ENCODE measurements around the gene NFATC2.

The NFATC2 gene

DNA sequence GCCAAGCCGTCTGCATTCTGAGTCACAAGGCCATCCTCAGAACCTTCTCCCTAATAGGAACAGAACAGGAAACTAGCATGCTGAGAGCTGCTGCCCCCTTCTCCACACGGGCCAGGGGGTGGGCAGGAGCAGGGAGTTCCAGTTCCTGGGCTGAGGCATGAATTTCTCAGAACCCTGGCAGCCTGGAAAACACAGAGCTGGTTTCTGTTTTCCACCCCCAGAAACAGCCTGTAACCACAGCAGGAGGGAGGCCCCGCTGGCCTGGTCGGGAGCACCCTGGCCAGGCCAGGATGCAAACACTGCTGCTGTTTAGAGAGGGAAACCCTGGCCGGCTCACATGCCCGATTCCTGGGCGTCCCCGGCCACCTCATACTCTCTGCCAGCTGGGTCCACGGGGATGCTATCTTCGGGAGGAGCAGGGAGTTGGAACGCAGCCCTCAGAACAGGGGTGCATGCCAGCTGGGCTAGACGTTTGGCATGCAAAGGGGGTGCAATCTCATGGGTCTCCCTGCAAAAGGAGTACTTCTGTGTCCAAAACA, 130.1 kb downstream of the NFATC2 start:
- H3K9me3 ChIP-seq (ENCODE audit: insufficient read depth, low read depth, low read length): no peaks in the 10 kb centered on the region
- peaks cover 28% of the 10 kb centered on the region for H3K36me3 ChIP-seq (ENCODE audit: insufficient read depth, low read length)
- 0 out of 2 replicates have a peak, but pooled peaks cover 6% of the 10 kb centered on the region for H3K79me2 ChIP-seq (ENCODE audit: insufficient read depth, low read length)
- no peaks in the 10 kb centered on the region for H3K9me2 ChIP-seq (replicated peaks; ENCODE audit: low read depth, low read length)
- peak overlapping the region; percentile 20 for H3K9ac ChIP-seq (ENCODE audit: low read depth, low read length, poor library complexity, severe bottlenecking)
- no peak overlapping the region for H3K4me2 ChIP-seq (ENCODE audit: low read depth, low read length, poor library complexity, severe bottlenecking)
- no peaks in the 10 kb centered on the region for H3F3A ChIP-seq (ENCODE audit: low read depth)
- H4K20me1 ChIP-seq (ENCODE audit: insufficient read depth, low read length, poor library complexity, severe bottlenecking): peaks cover 3% of the 10 kb centered on the region
- TF ChIP-seq EZH2phosphoT487 (IDR thresholded peaks at IDR 0.05; ENCODE audit: borderline replicate concordance): no peak
- TF ChIP-seq, protein P1, sequence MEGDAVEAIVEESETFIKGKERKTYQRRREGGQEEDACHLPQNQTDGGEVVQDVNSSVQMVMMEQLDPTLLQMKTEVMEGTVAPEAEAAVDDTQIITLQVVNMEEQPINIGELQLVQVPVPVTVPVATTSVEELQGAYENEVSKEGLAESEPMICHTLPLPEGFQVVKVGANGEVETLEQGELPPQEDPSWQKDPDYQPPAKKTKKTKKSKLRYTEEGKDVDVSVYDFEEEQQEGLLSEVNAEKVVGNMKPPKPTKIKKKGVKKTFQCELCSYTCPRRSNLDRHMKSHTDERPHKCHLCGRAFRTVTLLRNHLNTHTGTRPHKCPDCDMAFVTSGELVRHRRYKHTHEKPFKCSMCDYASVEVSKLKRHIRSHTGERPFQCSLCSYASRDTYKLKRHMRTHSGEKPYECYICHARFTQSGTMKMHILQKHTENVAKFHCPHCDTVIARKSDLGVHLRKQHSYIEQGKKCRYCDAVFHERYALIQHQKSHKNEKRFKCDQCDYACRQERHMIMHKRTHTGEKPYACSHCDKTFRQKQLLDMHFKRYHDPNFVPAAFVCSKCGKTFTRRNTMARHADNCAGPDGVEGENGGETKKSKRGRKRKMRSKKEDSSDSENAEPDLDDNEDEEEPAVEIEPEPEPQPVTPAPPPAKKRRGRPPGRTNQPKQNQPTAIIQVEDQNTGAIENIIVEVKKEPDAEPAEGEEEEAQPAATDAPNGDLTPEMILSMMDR (conservative IDR thresholded peaks at IDR 0.05; ENCODE audit: low read length): no peak
- no peak overlapping the region for H2AFZ ChIP-seq (ENCODE audit: low read length)
- peaks cover 5% of the 10 kb centered on the region for H3K4me1 ChIP-seq (ENCODE audit: insufficient read depth, low read length, poor library complexity, severe bottlenecking)
- no peak overlapping the region for H3K4me3 ChIP-seq (ENCODE audit: low read length, poor library complexity, severe bottlenecking)
- no peaks in the 10 kb centered on the region for H3K27me3 ChIP-seq (ENCODE audit: insufficient read depth, low read length, poor library complexity, severe bottlenecking)

DNA sequence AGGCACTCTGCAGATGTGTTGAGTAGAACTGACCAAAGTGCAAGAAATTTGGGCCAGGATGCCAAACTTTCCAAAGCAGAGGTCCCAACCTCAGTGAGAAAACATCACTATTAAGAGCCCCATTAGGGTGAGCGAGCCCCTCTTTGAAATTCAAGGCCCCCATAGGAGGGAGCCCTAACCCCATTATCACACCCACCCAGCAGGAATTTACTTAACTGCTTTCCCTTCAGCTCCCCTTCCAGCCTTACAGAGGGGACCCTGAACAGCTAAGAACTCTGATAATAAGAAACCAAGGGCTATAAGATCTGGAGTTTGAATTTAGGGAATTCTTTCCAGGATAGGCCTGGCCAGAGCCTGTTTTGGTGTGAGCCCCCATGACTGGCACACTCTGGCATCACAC, 130.6 kb downstream of the NFATC2 start:
- Histone ChIP-seq H3K9ac (ENCODE audit: low read depth, low read length, poor library complexity, severe bottlenecking) (peak overlapping the region; percentile 20), H3F3A (ENCODE audit: low read depth) (no peaks in the 10 kb centered on the region), H3K79me2 (ENCODE audit: insufficient read depth, low read length) (0 out of 2 replicates have a peak, but pooled peaks cover 6% of the 10 kb centered on the region), H3K4me3 (ENCODE audit: low read length, poor library complexity, severe bottlenecking) (no peak overlapping the region), H3K4me1 (ENCODE audit: insufficient read depth, low read length, poor library complexity, severe bottlenecking) (peaks cover 5% of the 10 kb centered on the region), H3K9me3 (ENCODE audit: insufficient read depth, low read depth, low read length) (no peaks in the 10 kb centered on the region), H4K20me1 (ENCODE audit: insufficient read depth, low read length, poor library complexity, severe bottlenecking) (peaks cover 3% of the 10 kb centered on the region), H3K9me2 (replicated peaks; ENCODE audit: low read depth, low read length) (no peaks in the 10 kb centered on the region), H3K4me2 (ENCODE audit: low read depth, low read length, poor library complexity, severe bottlenecking) (no peak overlapping the region), H2AFZ (ENCODE audit: low read length) (no peak overlapping the region), H3K27me3 (ENCODE audit: insufficient read depth, low read length, poor library complexity, severe bottlenecking) (no peaks in the 10 kb centered on the region), H3K36me3 (ENCODE audit: insufficient read depth, low read length) (peaks cover 30% of the 10 kb centered on the region)
- TF ChIP-seq EZH2phosphoT487 (IDR thresholded peaks at IDR 0.05; ENCODE audit: borderline replicate concordance): no peak
- TF ChIP-seq, protein P1 (conservative IDR thresholded peaks at IDR 0.05; ENCODE audit: low read length): peak; percentile 30

DNA sequence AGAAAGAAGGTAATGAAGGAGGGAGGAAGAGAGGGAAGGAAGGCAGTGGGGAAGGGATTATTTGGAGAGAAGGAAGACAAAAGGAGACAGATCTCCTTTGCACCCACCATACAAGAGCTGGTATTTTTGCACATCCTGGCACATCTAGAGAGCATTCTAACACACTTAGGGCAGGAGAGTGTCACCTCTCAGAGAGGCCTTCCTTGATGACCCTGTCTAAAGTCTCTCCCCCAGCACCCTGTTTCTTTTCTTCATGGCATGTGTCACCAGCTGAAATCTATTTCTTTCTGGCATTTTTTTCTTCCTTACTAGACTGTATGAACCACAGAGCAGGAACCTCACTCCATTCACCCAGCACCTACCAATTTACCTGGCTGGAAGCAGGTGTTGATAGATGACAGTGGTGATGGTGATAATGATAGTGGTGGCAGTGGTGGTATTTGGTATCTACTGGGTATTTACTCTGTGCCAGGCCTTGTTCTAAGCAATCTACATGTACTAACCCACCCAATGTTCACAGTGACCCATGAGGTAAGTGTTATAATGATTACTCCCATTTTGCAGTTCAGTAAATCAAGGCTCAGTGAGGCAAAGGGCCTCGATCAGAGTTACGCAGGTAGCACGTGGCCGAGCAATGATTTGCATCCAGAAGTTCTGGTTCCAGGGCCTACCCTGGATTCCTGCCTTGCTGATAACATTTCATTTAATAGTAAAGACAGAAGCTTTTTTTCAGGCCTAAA, 131.8 kb downstream of the NFATC2 start:
- H3F3A ChIP-seq (ENCODE audit: low read depth): no peaks in the 10 kb centered on the region
- peaks cover 3% of the 10 kb centered on the region for H4K20me1 ChIP-seq (ENCODE audit: insufficient read depth, low read length, poor library complexity, severe bottlenecking)
- H3K9me3 ChIP-seq (ENCODE audit: insufficient read depth, low read depth, low read length): no peaks in the 10 kb centered on the region
- no peaks in the 10 kb centered on the region for H3K9me2 ChIP-seq (replicated peaks; ENCODE audit: low read depth, low read length)
- no peak overlapping the region for H3K9ac ChIP-seq (ENCODE audit: low read depth, low read length, poor library complexity, severe bottlenecking)
- no peak overlapping the region for H3K4me2 ChIP-seq (ENCODE audit: low read depth, low read length, poor library complexity, severe bottlenecking)
- H3K79me2 ChIP-seq (ENCODE audit: insufficient read depth, low read length): 0 out of 2 replicates have a peak, but pooled peaks cover 6% of the 10 kb centered on the region
- no peak overlapping the region for H3K4me3 ChIP-seq (ENCODE audit: low read length, poor library complexity, severe bottlenecking)
- H2AFZ ChIP-seq (ENCODE audit: low read length): no peak overlapping the region
- H3K4me1 ChIP-seq (ENCODE audit: insufficient read depth, low read length, poor library complexity, severe bottlenecking): peaks cover 5% of the 10 kb centered on the region
- TF ChIP-seq, protein P1 (conservative IDR thresholded peaks at IDR 0.05; ENCODE audit: low read length): no peak
- TF ChIP-seq EZH2phosphoT487 (IDR thresholded peaks at IDR 0.05; ENCODE audit: borderline replicate concordance): no peak
- peaks cover 34% of the 10 kb centered on the region for H3K36me3 ChIP-seq (ENCODE audit: insufficient read depth, low read length)
- H3K27me3 ChIP-seq (ENCODE audit: insufficient read depth, low read length, poor library complexity, severe bottlenecking): no peaks in the 10 kb centered on the region
